Measurements from ENCODE around the gene REST.
"Not testable (repeated sequence)": the region's sequence is repeated elsewhere in the genome, so short reads cannot be mapped to it uniquely, and the experiment has no call there.

REST gene

GRCh38 chr4:56880572-56880971 lies 27.1 kb upstream of the REST start:
- Histone ChIP-seq H3K27me3 (ENCODE audit: insufficient read depth, low read length) (no peaks in the 10 kb centered on the region), H3K4me3 (ENCODE audit: low read depth, low read length) (no peak overlapping the region), H2AFZ (ENCODE audit: low read length, unreplicated experiment) (no peak overlapping the region), H3K27ac (ENCODE audit: low read depth, low read length) (no peak overlapping the region), H3K4me1 (ENCODE audit: control insufficient read depth, insufficient read depth, low read length, unreplicated experiment) (no peaks in the 10 kb centered on the region), H3K79me2 (ENCODE audit: control insufficient read depth, insufficient read depth, low read length, unreplicated experiment) (no peaks in the 10 kb centered on the region), H3K36me3 (ENCODE audit: insufficient read depth, low read length) (no peaks in the 10 kb centered on the region)

GRCh38 chr4:56884511-56884910 lies 23.2 kb upstream of the REST start:
- H3K36me3 ChIP-seq (ENCODE audit: insufficient read depth, low read length); H3K4me1 ChIP-seq (ENCODE audit: control insufficient read depth, insufficient read depth, low read length, unreplicated experiment); H3K27ac ChIP-seq (ENCODE audit: low read depth, low read length); H3K27me3 ChIP-seq (ENCODE audit: insufficient read depth, low read length); H2AFZ ChIP-seq (ENCODE audit: low read length, unreplicated experiment); H3K79me2 ChIP-seq (ENCODE audit: control insufficient read depth, insufficient read depth, low read length, unreplicated experiment); H3K4me3 ChIP-seq (ENCODE audit: low read depth, low read length): not testable (repeated sequence)

GRCh38 chr4:56892691-56893090 lies 15.0 kb upstream of the REST start:
- H3K27ac ChIP-seq (ENCODE audit: low read depth, low read length): no peak overlapping the region
- no peaks in the 10 kb centered on the region for H3K79me2 ChIP-seq (ENCODE audit: control insufficient read depth, insufficient read depth, low read length, unreplicated experiment)
- H2AFZ ChIP-seq (ENCODE audit: low read length, unreplicated experiment): no peak overlapping the region
- H3K4me1 ChIP-seq (ENCODE audit: control insufficient read depth, insufficient read depth, low read length, unreplicated experiment): no peaks in the 10 kb centered on the region
- no peaks in the 10 kb centered on the region for H3K36me3 ChIP-seq (ENCODE audit: insufficient read depth, low read length)
- no peaks in the 10 kb centered on the region for H3K27me3 ChIP-seq (ENCODE audit: insufficient read depth, low read length)
- H3K4me3 ChIP-seq (ENCODE audit: low read depth, low read length): no peak overlapping the region

- H3K4me1 ChIP-seq (ENCODE audit: control insufficient read depth, insufficient read depth, low read length, unreplicated experiment); H3K79me2 ChIP-seq (ENCODE audit: control insufficient read depth, insufficient read depth, low read length, unreplicated experiment); H3K36me3 ChIP-seq (ENCODE audit: insufficient read depth, low read length); H3K27me3 ChIP-seq (ENCODE audit: insufficient read depth, low read length); H3K4me3 ChIP-seq (ENCODE audit: low read depth, low read length); H3K27ac ChIP-seq (ENCODE audit: low read depth, low read length); H2AFZ ChIP-seq (ENCODE audit: low read length, unreplicated experiment): not testable (repeated sequence)
These were observed 9.9 kb upstream of the REST start for GRCh38 chr4:56897842-56898241.

- not testable (repeated sequence) for H2AFZ ChIP-seq (ENCODE audit: low read length, unreplicated experiment); H3K27me3 ChIP-seq (ENCODE audit: insufficient read depth, low read length); H3K4me1 ChIP-seq (ENCODE audit: control insufficient read depth, insufficient read depth, low read length, unreplicated experiment); H3K36me3 ChIP-seq (ENCODE audit: insufficient read depth, low read length); H3K4me3 ChIP-seq (ENCODE audit: low read depth, low read length); H3K79me2 ChIP-seq (ENCODE audit: control insufficient read depth, insufficient read depth, low read length, unreplicated experiment); H3K27ac ChIP-seq (ENCODE audit: low read depth, low read length)
These were observed 7.5 kb upstream of the REST start for GRCh38 chr4:56900186-56900585.

GRCh38 chr4:56902703-56903102 lies 5.0 kb upstream of the REST start:
- Histone ChIP-seq H2AFZ (ENCODE audit: low read length, unreplicated experiment) (no peak overlapping the region), H3K79me2 (ENCODE audit: control insufficient read depth, insufficient read depth, low read length, unreplicated experiment) (no peaks in the 10 kb centered on the region), H3K36me3 (ENCODE audit: insufficient read depth, low read length) (no peaks in the 10 kb centered on the region), H3K4me3 (ENCODE audit: low read depth, low read length) (no peak overlapping the region), H3K27ac (ENCODE audit: low read depth, low read length) (no peak overlapping the region), H3K27me3 (ENCODE audit: insufficient read depth, low read length) (no peaks in the 10 kb centered on the region), H3K4me1 (ENCODE audit: control insufficient read depth, insufficient read depth, low read length, unreplicated experiment) (peaks cover 5% of the 10 kb centered on the region)

GRCh38 chr4:56905796-56906195 lies 1.9 kb upstream of the REST start:
- Histone ChIP-seq H3K27me3 (ENCODE audit: insufficient read depth, low read length) (no peaks in the 10 kb centered on the region), H3K27ac (ENCODE audit: low read depth, low read length) (no peak overlapping the region), H3K79me2 (ENCODE audit: control insufficient read depth, insufficient read depth, low read length, unreplicated experiment) (peaks cover 18% of the 10 kb centered on the region), H3K36me3 (ENCODE audit: insufficient read depth, low read length) (no peaks in the 10 kb centered on the region), H3K4me1 (ENCODE audit: control insufficient read depth, insufficient read depth, low read length, unreplicated experiment) (peaks cover 15% of the 10 kb centered on the region), H2AFZ (ENCODE audit: low read length, unreplicated experiment) (no peak overlapping the region), H3K4me3 (ENCODE audit: low read depth, low read length) (no peak overlapping the region)

GRCh38 chr4:56906489-56907393 lies 959 bp upstream of the REST start:
- peak overlapping the region; percentile 90 for H2AFZ ChIP-seq (ENCODE audit: low read length, unreplicated experiment)
- peak overlapping the region; percentile 96 for H3K4me3 ChIP-seq (ENCODE audit: low read depth, low read length)
- H3K4me1 ChIP-seq (ENCODE audit: control insufficient read depth, insufficient read depth, low read length, unreplicated experiment): peaks cover 24% of the 10 kb centered on the region
- peaks cover 27% of the 10 kb centered on the region for H3K79me2 ChIP-seq (ENCODE audit: control insufficient read depth, insufficient read depth, low read length, unreplicated experiment)
- no peak overlapping the region for H3K27ac ChIP-seq (ENCODE audit: low read depth, low read length)
- H3K27me3 ChIP-seq (ENCODE audit: insufficient read depth, low read length): no peaks in the 10 kb centered on the region
- no peaks in the 10 kb centered on the region for H3K36me3 ChIP-seq (ENCODE audit: insufficient read depth, low read length)

GRCh38 chr4:56908206-56909085 lies 746 bp downstream of the REST start:
- H3K4me3 ChIP-seq (ENCODE audit: low read depth, low read length): peak overlapping the region; percentile 96
- H3K79me2 ChIP-seq (ENCODE audit: control insufficient read depth, insufficient read depth, low read length, unreplicated experiment): peaks cover 44% of the 10 kb centered on the region
- no peaks in the 10 kb centered on the region for H3K36me3 ChIP-seq (ENCODE audit: insufficient read depth, low read length)
- peak overlapping the region; percentile 55 for H3K27ac ChIP-seq (ENCODE audit: low read depth, low read length)
- peak overlapping the region; percentile 88 for H2AFZ ChIP-seq (ENCODE audit: low read length, unreplicated experiment)
- H3K27me3 ChIP-seq (ENCODE audit: insufficient read depth, low read length): no peaks in the 10 kb centered on the region
- peaks cover 29% of the 10 kb centered on the region for H3K4me1 ChIP-seq (ENCODE audit: control insufficient read depth, insufficient read depth, low read length, unreplicated experiment)

GRCh38 chr4:56909086-56909894 lies 1.6 kb downstream of the REST start:
- peaks cover 1% of the 10 kb centered on the region; the same call in 1 of the 2 replicates for H3K36me3 ChIP-seq (ENCODE audit: insufficient read depth, low read length)
- peaks cover 29% of the 10 kb centered on the region for H3K4me1 ChIP-seq (ENCODE audit: control insufficient read depth, insufficient read depth, low read length, unreplicated experiment)
- H3K27ac ChIP-seq (ENCODE audit: low read depth, low read length): peak overlapping the region; percentile 55
- peak overlapping the region; percentile 88 for H2AFZ ChIP-seq (ENCODE audit: low read length, unreplicated experiment)
- peak overlapping the region; percentile 96 for H3K4me3 ChIP-seq (ENCODE audit: low read depth, low read length)
- H3K79me2 ChIP-seq (ENCODE audit: control insufficient read depth, insufficient read depth, low read length, unreplicated experiment): peaks cover 52% of the 10 kb centered on the region
- no peaks in the 10 kb centered on the region for H3K27me3 ChIP-seq (ENCODE audit: insufficient read depth, low read length)
